ENCODE results near the gene MFGE8. TPM values are rescaled to one million over a fixed set of nuclear protein-coding genes. Genes with fewer than 3 reads are reported as not detected.

MFGE8 gene, protein sequence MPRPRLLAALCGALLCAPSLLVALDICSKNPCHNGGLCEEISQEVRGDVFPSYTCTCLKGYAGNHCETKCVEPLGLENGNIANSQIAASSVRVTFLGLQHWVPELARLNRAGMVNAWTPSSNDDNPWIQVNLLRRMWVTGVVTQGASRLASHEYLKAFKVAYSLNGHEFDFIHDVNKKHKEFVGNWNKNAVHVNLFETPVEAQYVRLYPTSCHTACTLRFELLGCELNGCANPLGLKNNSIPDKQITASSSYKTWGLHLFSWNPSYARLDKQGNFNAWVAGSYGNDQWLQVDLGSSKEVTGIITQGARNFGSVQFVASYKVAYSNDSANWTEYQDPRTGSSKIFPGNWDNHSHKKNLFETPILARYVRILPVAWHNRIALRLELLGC
- total RNA-seq: 10 to 100 TPM; 87.9 to 93.0 TPM
- 35.5 TPM for polyA plus RNA-seq (2013, experiment 1 of 2)
- polyA plus RNA-seq (2013, experiment 2 of 2): 43.1 TPM
- 0.47 to 75.8 (median 17.3) reads per million in 172 experiments for total RNA-seq

DNA sequence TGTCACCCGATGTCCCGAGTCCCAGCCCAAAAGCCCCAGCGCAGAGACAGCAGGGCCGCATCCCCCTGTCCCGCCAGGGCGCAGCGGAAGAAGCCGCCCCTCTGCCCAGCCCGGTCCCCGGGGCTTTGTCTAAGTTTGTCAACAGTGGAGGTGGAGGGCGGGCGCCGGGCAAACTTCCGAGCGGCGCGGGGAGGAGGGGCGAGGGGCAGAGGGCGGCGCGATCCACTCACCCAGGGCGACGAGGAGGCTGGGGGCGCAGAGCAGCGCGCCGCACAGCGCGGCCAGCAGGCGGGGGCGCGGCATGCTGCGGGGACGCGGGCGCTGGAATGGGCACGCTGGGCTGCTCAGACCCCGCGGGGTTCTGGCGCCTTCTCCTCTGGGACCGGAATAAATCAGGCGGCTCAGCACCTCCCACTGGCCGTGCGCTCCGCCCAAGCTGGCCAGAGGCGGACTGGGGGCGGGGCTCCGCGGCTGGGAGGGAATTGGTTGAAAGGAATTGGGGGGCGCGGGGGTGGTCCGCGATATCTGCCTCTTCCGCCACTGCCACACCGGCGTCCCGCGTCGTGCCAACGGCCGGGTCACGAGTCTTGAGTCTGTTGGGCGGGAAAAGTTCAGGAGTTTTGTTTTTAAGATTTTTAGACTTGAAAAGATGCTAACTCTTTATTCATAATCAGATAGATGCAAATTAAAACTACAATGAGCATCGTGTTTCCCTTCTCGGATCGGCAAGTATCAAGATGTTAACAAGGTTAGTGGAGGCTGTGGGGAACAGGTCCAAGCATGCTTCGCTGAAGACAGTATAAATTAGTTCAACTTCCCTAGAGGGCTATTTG, at the start of gene MFGE8:
Gene MFGE8 (minus strand): TSS at position 363 of the 833 bp plus-strand sequence. CDS start 60 bp downstream, at position 303.
- ChIA-PET CTCF (interaction anchor here (5.3 kb wide), 1 partner anchor 9 kb away, joined by 25 read pairs; no protein-coding TSS in a partner anchor), POLR2A (interaction anchor here (1.2 to 2.2 kb wide), 3 partner anchors 8 to 175 kb away, joined by 3 to 11 read pairs (median 4); partner anchors contain the start of gene ABHD2)
- Mint-ChIP-seq H3K9me3 (no peaks in the 10 kb centered on the region), H3K36me3 (ENCODE audit: low read depth) (peaks cover 5% of the 10 kb centered on the region), H3K27ac (peak within 1 kb of the TSS; percentile 87), H3K27me3 (no peaks in the 10 kb centered on the region), H3K4me1 (ENCODE audit: low read depth) (peaks cover 37% of the 10 kb centered on the region), H3K4me3 (peak within 1 kb of the TSS; percentile 94)
- Histone ChIP-seq H3K27me3 (ENCODE audit: control insufficient read depth in 1 of 2, insufficient read depth in 2 of 2, low read length in 2 of 2) (no peaks in the 10 kb centered on the region), H3K36me3 (ENCODE audit: insufficient read depth, low read length) (peaks cover 8% of the 10 kb centered on the region), H3K9me3 (ENCODE audit: control insufficient read depth in 1 of 2, insufficient read depth in 1 of 2, low read length in 2 of 2) (no peaks in the 10 kb centered on the region), H3K4me3 (ENCODE audit: low read length) (peak within 1 kb of the TSS; percentile 80), H3K4me1 (ENCODE audit: insufficient read depth, low read length) (peaks cover 23% of the 10 kb centered on the region), H3K27ac (ENCODE audit: low read depth in 1 of 2, low read length in 2 of 2) (peak within 1 kb of the TSS in 1 of 2 donors; percentile 50)
- peak; percentile 95 for ATAC-seq (ENCODE audit: poor library complexity)
- TF ChIP-seq, protein P1, sequence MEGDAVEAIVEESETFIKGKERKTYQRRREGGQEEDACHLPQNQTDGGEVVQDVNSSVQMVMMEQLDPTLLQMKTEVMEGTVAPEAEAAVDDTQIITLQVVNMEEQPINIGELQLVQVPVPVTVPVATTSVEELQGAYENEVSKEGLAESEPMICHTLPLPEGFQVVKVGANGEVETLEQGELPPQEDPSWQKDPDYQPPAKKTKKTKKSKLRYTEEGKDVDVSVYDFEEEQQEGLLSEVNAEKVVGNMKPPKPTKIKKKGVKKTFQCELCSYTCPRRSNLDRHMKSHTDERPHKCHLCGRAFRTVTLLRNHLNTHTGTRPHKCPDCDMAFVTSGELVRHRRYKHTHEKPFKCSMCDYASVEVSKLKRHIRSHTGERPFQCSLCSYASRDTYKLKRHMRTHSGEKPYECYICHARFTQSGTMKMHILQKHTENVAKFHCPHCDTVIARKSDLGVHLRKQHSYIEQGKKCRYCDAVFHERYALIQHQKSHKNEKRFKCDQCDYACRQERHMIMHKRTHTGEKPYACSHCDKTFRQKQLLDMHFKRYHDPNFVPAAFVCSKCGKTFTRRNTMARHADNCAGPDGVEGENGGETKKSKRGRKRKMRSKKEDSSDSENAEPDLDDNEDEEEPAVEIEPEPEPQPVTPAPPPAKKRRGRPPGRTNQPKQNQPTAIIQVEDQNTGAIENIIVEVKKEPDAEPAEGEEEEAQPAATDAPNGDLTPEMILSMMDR (IDR thresholded peaks at IDR 0.05): peak; percentile 41
- peak; percentile 53 to 81 (median 70) for DNase-seq
- intact Hi-C loops (cut with DNase I, micrococcal nuclease): loop anchor here (1.0 to 5.0 kb wide), 2 partner anchors 9 to 291 kb away; partner anchors contain the start of gene AEN (in 1 of the 2)

DNA sequence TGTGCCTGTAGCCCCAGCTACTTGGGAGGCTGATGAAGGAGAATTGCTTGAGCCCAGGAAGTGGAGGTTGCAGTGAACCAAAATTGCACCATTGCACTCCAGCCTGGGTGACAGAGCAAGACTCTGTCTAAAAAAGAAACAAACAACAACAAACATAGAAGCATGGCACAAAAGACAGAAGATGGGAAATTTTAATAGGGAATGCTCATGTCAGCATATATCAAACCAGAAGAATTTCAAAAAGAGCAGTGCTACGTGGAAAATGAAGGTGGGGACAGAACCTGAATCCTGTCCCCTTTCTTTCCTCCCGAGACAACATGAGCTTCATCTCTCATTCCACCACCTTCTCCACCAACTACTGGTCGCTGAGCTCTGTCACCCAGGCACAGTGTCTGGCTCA, 46.3 kb upstream of the MFGE8 start:
- H3K27ac Mint-ChIP-seq: no peak overlapping the region
- Histone ChIP-seq H3K27ac (ENCODE audit: low read depth in 1 of 2, low read length in 2 of 2) (no peak overlapping the region), H3K4me3 (ENCODE audit: low read length) (no peak overlapping the region), H3K27me3 (ENCODE audit: control insufficient read depth in 1 of 2, insufficient read depth in 2 of 2, low read length in 2 of 2) (no peaks in the 10 kb centered on the region), H3K36me3 (ENCODE audit: insufficient read depth, low read length) (no peaks in the 10 kb centered on the region), H3K9me3 (ENCODE audit: control insufficient read depth in 1 of 2, insufficient read depth in 1 of 2, low read length in 2 of 2) (peaks cover 2 to 6% of the 10 kb centered on the region in 2 experiments), H3K4me1 (ENCODE audit: insufficient read depth, low read length) (no peaks in the 10 kb centered on the region)
- no peaks in the 10 kb centered on the region for H3K36me3 Mint-ChIP-seq (ENCODE audit: low read depth)
- ATAC-seq (ENCODE audit: poor library complexity) (no peak), DNase-seq (no peak)
- H3K27me3 Mint-ChIP-seq: no peaks in the 10 kb centered on the region
- no peak overlapping the region for H3K4me3 Mint-ChIP-seq
- H3K9me3 Mint-ChIP-seq: peaks cover 3% of the 10 kb centered on the region
- ChIA-PET POLR2A (no interaction called here), CTCF (no interaction called here)
- intact Hi-C loops (cut with DNase I, micrococcal nuclease): no loop called here
- H3K4me1 Mint-ChIP-seq (ENCODE audit: low read depth): no peaks in the 10 kb centered on the region
- TF ChIP-seq, protein P1 (IDR thresholded peaks at IDR 0.05): no peak

DNA sequence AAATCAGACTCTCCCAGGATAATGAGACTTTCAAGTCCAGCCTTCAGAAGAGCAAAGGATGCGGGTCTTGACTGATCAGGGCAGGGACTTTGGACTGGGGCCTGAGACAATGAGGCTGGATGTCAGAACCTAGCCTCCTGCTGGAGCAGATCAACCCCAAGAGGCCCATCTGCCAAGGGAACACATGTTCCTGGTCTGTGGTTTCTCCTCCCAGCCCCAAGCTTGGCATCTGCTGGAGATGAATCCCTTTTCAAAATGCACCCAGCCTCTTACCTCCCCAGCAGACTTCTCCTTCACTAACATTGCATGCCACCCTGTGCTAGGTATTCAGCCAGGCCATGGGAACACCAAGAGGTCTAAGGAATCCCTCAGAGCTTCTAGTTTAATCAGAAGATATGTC, 43.7 kb upstream of the MFGE8 start:
- DNase-seq: no peak
- Histone ChIP-seq H3K36me3 (ENCODE audit: insufficient read depth, low read length) (no peaks in the 10 kb centered on the region), H3K27me3 (ENCODE audit: control insufficient read depth in 1 of 2, insufficient read depth in 2 of 2, low read length in 2 of 2) (no peaks in the 10 kb centered on the region), H3K27ac (ENCODE audit: low read depth in 1 of 2, low read length in 2 of 2) (no peak overlapping the region), H3K4me1 (ENCODE audit: insufficient read depth, low read length) (no peaks in the 10 kb centered on the region), H3K4me3 (ENCODE audit: low read length) (no peak overlapping the region), H3K9me3 (ENCODE audit: control insufficient read depth in 1 of 2, insufficient read depth in 1 of 2, low read length in 2 of 2) (no peaks in the 10 kb centered on the region)
- Mint-ChIP-seq H3K27ac (no peak overlapping the region), H3K4me1 (ENCODE audit: low read depth) (no peaks in the 10 kb centered on the region), H3K36me3 (ENCODE audit: low read depth) (no peaks in the 10 kb centered on the region), H3K27me3 (no peaks in the 10 kb centered on the region), H3K4me3 (no peak overlapping the region), H3K9me3 (no peaks in the 10 kb centered on the region)
- ChIA-PET POLR2A (no interaction called here), CTCF (interaction anchor here (0.5 kb wide), 1 partner anchor 12 kb away, joined by 3 read pairs; no protein-coding TSS in a partner anchor)
- intact Hi-C loops (cut with DNase I, micrococcal nuclease): no loop called here
- TF ChIP-seq, protein P1 (IDR thresholded peaks at IDR 0.05): no peak
- no peak for ATAC-seq (ENCODE audit: poor library complexity)
